IMR-90 (cell line): Measurements from ENCODE around the gene CCDC148. TPM values are rescaled to one million over a fixed set of nuclear protein-coding genes. Genes with fewer than 3 reads are reported as not detected.

Experiments
- ATAC-seq: fragments of 200-7000 bp; cut with Tn5 transposase; 2 replicates; pipeline ENCODE4 v1.9.1; 2020; ENCODE audit warnings: low read depth, mild to moderate bottlenecking, moderate library complexity
- BruUV-seq: library from RNA; stranded (reverse); fragments of 400-500 nt; replicated peaks from 2 replicates; lab custom pipeline; 2021; lab: Mats Ljungman, UMichigan
- CTCF ChIA-PET: fragments of 300-600 bp; formaldehyde crosslinking; extraction: SDS; loops from one replicate; lab custom pipeline; 2021; ENCODE audit warnings: antibody characterized with exemption; lab: Yijun Ruan, JAX
- POLR2A ChIA-PET: fragments of 300-600 bp; sonication (Branson Sonifier 250); formaldehyde crosslinking; loops from one replicate; lab custom pipeline; 2022; ENCODE audit warnings: antibody characterized with exemption; ENCODE audit not compliant: unreplicated experiment; lab: Charles Lee
- DNase-seq: peaks from one replicate; pipeline ENCODE4 v3.0.0; 2013
- H2AFZ ChIP-seq: replicated peaks from 2 replicates; pipeline ENCODE3; 2013; ENCODE audit warnings: low read length, mild to moderate bottlenecking; ENCODE audit not compliant: poor library complexity
- H2AK5ac ChIP-seq: 2 replicates; pipeline ENCODE4 v1.6.1; 2013; ENCODE audit warnings: low read depth, low read length, inconsistent platforms
- H2AK9ac ChIP-seq: replicated peaks from 2 replicates; pipeline ENCODE3; 2013; ENCODE audit warnings: mild to moderate bottlenecking, low read depth, low read length, moderate library complexity; ENCODE audit not compliant: poor library complexity
- H2BK120ac ChIP-seq: 2 replicates; pipeline ENCODE4 v1.6.1; 2013; ENCODE audit warnings: low read depth, low read length, inconsistent platforms
- H2BK15ac ChIP-seq: 3 replicates; pipeline ENCODE4 v1.6.1; 2013; ENCODE audit warnings: low read depth, low read length, inconsistent platforms
- H2BK20ac ChIP-seq: 2 replicates; pipeline ENCODE4 v1.6.1; 2013; ENCODE audit warnings: low read depth, mild to moderate bottlenecking, inconsistent platforms, low read length, moderate library complexity
- H2BK5ac ChIP-seq: 2 replicates; pipeline ENCODE4 v1.6.1; 2013; ENCODE audit warnings: mild to moderate bottlenecking, low read depth, low read length, inconsistent platforms; ENCODE audit not compliant: poor library complexity, severe bottlenecking
- H3K14ac ChIP-seq: replicated peaks from 2 replicates; pipeline ENCODE4 v1.6.1; 2013; ENCODE audit warnings: low read depth, low read length, inconsistent platforms
- H3K18ac ChIP-seq: 2 replicates; pipeline ENCODE4 v1.6.1; 2013; ENCODE audit warnings: low read depth, low read length, control low read depth
- H3K23ac ChIP-seq: 2 replicates; pipeline ENCODE4 v1.6.1; 2013; ENCODE audit warnings: low read depth, low read length, inconsistent platforms
- H3K27ac ChIP-seq: 2 replicates; pipeline ENCODE4 v1.5.1; 2013; ENCODE audit warnings: mild to moderate bottlenecking, control low read depth, low read length; ENCODE audit not compliant: insufficient read depth
- H3K27me3 ChIP-seq: 2 replicates; pipeline ENCODE4 v1.6.1; 2013; ENCODE audit warnings: low read length; ENCODE audit not compliant: control insufficient read depth, insufficient read depth
- H3K36me3 ChIP-seq: 2 replicates; pipeline ENCODE4 v1.6.1; 2013; ENCODE audit warnings: low read length, mixed read lengths; ENCODE audit not compliant: control insufficient read depth, insufficient read depth
- H3K4ac ChIP-seq: 2 replicates; pipeline ENCODE4 v1.6.1; 2013; ENCODE audit warnings: low read depth, low read length, inconsistent platforms
- H3K4me1 ChIP-seq: 2 replicates; pipeline ENCODE4 v1.6.1; 2013; ENCODE audit warnings: low read length, mixed read lengths; ENCODE audit not compliant: control insufficient read depth, insufficient read depth
- H3K4me2 ChIP-seq: 2 replicates; pipeline ENCODE4 v1.6.1; 2013; ENCODE audit warnings: low read depth, mild to moderate bottlenecking, control low read depth, low read length, moderate library complexity
- H3K4me3 ChIP-seq: 2 replicates; pipeline ENCODE4 v1.5.1; 2013; ENCODE audit warnings: low read depth, mild to moderate bottlenecking, control low read depth, low read length, moderate library complexity; ENCODE audit not compliant: insufficient read depth
- H3K56ac ChIP-seq: 2 replicates; pipeline ENCODE4 v1.6.1; 2013; ENCODE audit warnings: low read length, inconsistent platforms; ENCODE audit not compliant: insufficient read depth; ENCODE audit errors: extremely low read depth
- H3K79me1 ChIP-seq, 2 experiments: 2 replicates each; pipeline ENCODE4 v1.6.1; 2013; ENCODE audit warnings: low read length in 2 of 2, inconsistent platforms in 1 of 2, low read depth in 1 of 2
- H3K9ac ChIP-seq: 2 replicates; pipeline ENCODE4 v1.6.1; 2013; ENCODE audit warnings: low read depth, low read length, control low read depth
- H3K9me1 ChIP-seq: 2 replicates; pipeline ENCODE4 v1.6.1; 2013; ENCODE audit warnings: low read length, inconsistent platforms; ENCODE audit not compliant: insufficient read depth
- H3K9me3 ChIP-seq: 2 replicates; pipeline ENCODE4 v1.6.1; 2013; ENCODE audit warnings: low read length; ENCODE audit not compliant: control insufficient read depth, insufficient read depth
- H4K20me1 ChIP-seq: 2 replicates; pipeline ENCODE4 v1.6.1; 2013; ENCODE audit warnings: low read length, inconsistent platforms; ENCODE audit not compliant: insufficient read depth
- H4K5ac ChIP-seq: 2 replicates; pipeline ENCODE4 v1.6.1; 2013; ENCODE audit warnings: mild to moderate bottlenecking, low read depth, low read length, control low read depth
- H4K8ac ChIP-seq, 2 experiments: 2 replicates each; pipeline ENCODE4 v1.6.1; 2013; ENCODE audit warnings: low read depth in 2 of 2, low read length in 2 of 2, control low read depth in 1 of 2, inconsistent platforms in 1 of 2
- H4K91ac ChIP-seq: 2 replicates; pipeline ENCODE4 v1.6.1; 2013; ENCODE audit warnings: low read depth, low read length, inconsistent platforms; ENCODE audit not compliant: insufficient read depth
- BHLHE40 ChIP-seq: fragments of 150-350 bp; IDR thresholded peaks from 2 replicates; pipeline ENCODE4 v1.6.1; 2016; ENCODE audit warnings: mild to moderate bottlenecking, low read depth, low read length
- CTCF ChIP-seq: conservative IDR thresholded peaks from 2 replicates; pipeline ENCODE4 v1.5.1; 2012; ENCODE audit warnings: mild to moderate bottlenecking, low read depth, low read length, improper control_type of control experiment
- FOS ChIP-seq: fragments of 150-350 bp; IDR thresholded peaks from 2 replicates; pipeline ENCODE4 v1.6.1; 2016; ENCODE audit warnings: low read depth, low read length
- MAFK ChIP-seq: IDR thresholded peaks from 2 replicates; pipeline ENCODE4 v1.6.1; 2012; ENCODE audit warnings: low read depth, low read length, improper control_type of control experiment
- MAZ ChIP-seq: IDR thresholded peaks from 2 replicates; pipeline ENCODE4 v1.6.1; 2012; ENCODE audit warnings: low read depth, mild to moderate bottlenecking, low read length, improper control_type of control experiment, moderate library complexity, borderline replicate concordance
- MXI1 ChIP-seq: IDR thresholded peaks from 2 replicates; pipeline ENCODE4 v1.6.1; 2012; ENCODE audit warnings: low read depth, mild to moderate bottlenecking, low read length, moderate library complexity, borderline replicate concordance
- NFE2L2 ChIP-seq: fragments of 150-350 bp; IDR thresholded peaks from 2 replicates; pipeline ENCODE4 v1.6.1; 2016; ENCODE audit warnings: low read depth, mild to moderate bottlenecking, low read length
- RCOR1 ChIP-seq: IDR thresholded peaks from 2 replicates; pipeline ENCODE4 v1.6.1; 2012; ENCODE audit warnings: mild to moderate bottlenecking, low read length, improper control_type of control experiment; ENCODE audit not compliant: insufficient replicate concordance
- WGBS, 2 experiments: methylation state at CpG; one replicate each; pipeline versions ENCODE4 v1.1.5 to v1.1.7; 2013; ENCODE audit warnings: missing lambda C conversion rate in 2 of 2; ENCODE audit not compliant: insufficient read length in 1 of 2; ENCODE audit errors: extremely low coverage in 2 of 2; 5-methylcytosine and 5-hydroxymethylcytosine counted together
- dilution Hi-C: fragments of 300-500 bp; cut with HindIII; formaldehyde crosslinking; loops from one replicate; pipeline ENCODE4 v1.14.3; 2018; ENCODE audit warnings: low sequenced_read_pairs; ENCODE audit not compliant: unreplicated experiment
- in situ Hi-C: fragments of 300-500 bp; cut with MboI; formaldehyde crosslinking; loops from 3 replicates; pipeline ENCODE4 v1.14.3; 2019; ENCODE audit warnings: low sequenced_read_pairs, inconsistent platforms, mixed read lengths
- intact Hi-C: fragments of 100-400 bp; cut with micrococcal nuclease; formaldehyde crosslinking; loops from 2 replicates; pipeline ENCODE4 v1.10.0; 2022
- polyA plus RNA-seq, 3 experiments: library from polyadenylated mRNA; depleted of rRNA; stranded (reverse); fragments of >200 nt; gene quantifications; 2 replicates each; pipeline ENCODE4 v1.2.3, GENCODE V29; 2012; ENCODE audit warnings: low replicate concordance in 1 of 3
- total RNA-seq: library from RNA; depleted of rRNA; stranded (reverse); fragments of >200 nt; gene quantifications from 2 replicates; pipeline ENCODE4 v1.2.3, GENCODE V29; 2012
- TF ChIP-seq, protein P1 (sequence below): fragments of 150-350 bp; IDR thresholded peaks from 2 replicates; pipeline ENCODE4 v1.6.1; 2016; ENCODE audit warnings: low read depth, mild to moderate bottlenecking, low read length, moderate library complexity, borderline replicate concordance
- TF ChIP-seq, protein P2 (sequence below): fragments of 150-350 bp; IDR thresholded peaks from 2 replicates; pipeline ENCODE4 v1.6.1; 2017; ENCODE audit warnings: mild to moderate bottlenecking, antibody characterized with exemption, low read length, low read depth

The CCDC148 gene
- total and polyA plus RNA-seq, 2 of the 4 experiments (the other 2 are of a cell fraction), result 0.18 to 0.31 TPM

DNA sequence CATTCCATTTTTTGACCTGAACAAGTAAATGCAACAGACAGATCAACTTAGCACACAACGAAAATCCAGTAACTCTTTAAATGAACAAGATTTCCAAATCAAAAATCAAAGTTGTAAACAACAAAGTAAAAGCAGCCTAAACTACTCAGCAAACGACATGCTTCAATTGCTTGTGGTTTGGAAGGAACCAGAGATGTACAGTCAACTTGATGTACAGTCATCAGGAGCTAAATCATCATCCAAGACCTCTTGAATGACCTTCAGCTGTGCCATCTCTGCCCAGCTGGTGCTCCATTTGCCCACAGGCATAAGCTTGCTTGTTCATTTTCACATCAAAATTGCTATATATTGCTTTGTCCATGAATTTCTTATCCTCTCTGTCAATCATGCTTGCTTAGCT is 245.1 kb downstream of the CCDC148 start:
- Histone ChIP-seq H3K4me1 (no peaks in the 10 kb centered on the region), H3K9me3 (no peaks in the 10 kb centered on the region), H2BK20ac (no peak overlapping the region), H3K4me2 (no peak overlapping the region), H2AK9ac (no peak overlapping the region), H2AFZ (no peak overlapping the region), H3K18ac (no peak overlapping the region), H3K14ac (no peak overlapping the region), H4K8ac (no peak overlapping the region), H3K36me3 (no peaks in the 10 kb centered on the region), H3K79me1 (no peaks in the 10 kb centered on the region), H3K9me1 (no peaks in the 10 kb centered on the region), H3K4me3 (no peak overlapping the region), H3K23ac (no peak overlapping the region), H3K9ac (no peak overlapping the region), H4K91ac (no peak overlapping the region), H2BK5ac (no peak overlapping the region), H2BK120ac (no peak overlapping the region), H3K4ac (no peak overlapping the region), H2AK5ac (no peak overlapping the region), H4K5ac (no peak overlapping the region), H3K27ac (no peak overlapping the region), H3K56ac (no peak overlapping the region), H2BK15ac (no peak overlapping the region), H4K20me1 (no peaks in the 10 kb centered on the region), H3K27me3 (no peaks in the 10 kb centered on the region)
- WGBS, 2 experiments, result no CpG with 5 or more reads among the region's 2 CpGs
- dilution Hi-C loops, result no loop called here
- DNase-seq, result no peak
- intact Hi-C loops, result no loop called here
- no TSS peak for BruUV-seq
- TF ChIP-seq RCOR1, result no peak
- TF ChIP-seq MAFK, result no peak
- TF ChIP-seq CTCF, result no peak
- TF ChIP-seq BHLHE40, result no peak
- TF ChIP-seq FOS, result no peak
- TF ChIP-seq, protein P1, sequence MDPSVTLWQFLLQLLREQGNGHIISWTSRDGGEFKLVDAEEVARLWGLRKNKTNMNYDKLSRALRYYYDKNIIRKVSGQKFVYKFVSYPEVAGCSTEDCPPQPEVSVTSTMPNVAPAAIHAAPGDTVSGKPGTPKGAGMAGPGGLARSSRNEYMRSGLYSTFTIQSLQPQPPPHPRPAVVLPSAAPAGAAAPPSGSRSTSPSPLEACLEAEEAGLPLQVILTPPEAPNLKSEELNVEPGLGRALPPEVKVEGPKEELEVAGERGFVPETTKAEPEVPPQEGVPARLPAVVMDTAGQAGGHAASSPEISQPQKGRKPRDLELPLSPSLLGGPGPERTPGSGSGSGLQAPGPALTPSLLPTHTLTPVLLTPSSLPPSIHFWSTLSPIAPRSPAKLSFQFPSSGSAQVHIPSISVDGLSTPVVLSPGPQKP, result no peak
- TF ChIP-seq NFE2L2, result no peak
- no peak for TF ChIP-seq MXI1
- TF ChIP-seq MAZ, result no peak
- TF ChIP-seq, protein P2, sequence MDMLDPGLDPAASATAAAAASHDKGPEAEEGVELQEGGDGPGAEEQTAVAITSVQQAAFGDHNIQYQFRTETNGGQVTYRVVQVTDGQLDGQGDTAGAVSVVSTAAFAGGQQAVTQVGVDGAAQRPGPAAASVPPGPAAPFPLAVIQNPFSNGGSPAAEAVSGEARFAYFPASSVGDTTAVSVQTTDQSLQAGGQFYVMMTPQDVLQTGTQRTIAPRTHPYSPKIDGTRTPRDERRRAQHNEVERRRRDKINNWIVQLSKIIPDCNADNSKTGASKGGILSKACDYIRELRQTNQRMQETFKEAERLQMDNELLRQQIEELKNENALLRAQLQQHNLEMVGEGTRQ, result no peak
- ChIA-PET CTCF (no interaction called here), POLR2A (no interaction called here)
- no peak for ATAC-seq
- in situ Hi-C loops, result no loop called here
